ENCODE data around the gene STRADA.

DNA sequence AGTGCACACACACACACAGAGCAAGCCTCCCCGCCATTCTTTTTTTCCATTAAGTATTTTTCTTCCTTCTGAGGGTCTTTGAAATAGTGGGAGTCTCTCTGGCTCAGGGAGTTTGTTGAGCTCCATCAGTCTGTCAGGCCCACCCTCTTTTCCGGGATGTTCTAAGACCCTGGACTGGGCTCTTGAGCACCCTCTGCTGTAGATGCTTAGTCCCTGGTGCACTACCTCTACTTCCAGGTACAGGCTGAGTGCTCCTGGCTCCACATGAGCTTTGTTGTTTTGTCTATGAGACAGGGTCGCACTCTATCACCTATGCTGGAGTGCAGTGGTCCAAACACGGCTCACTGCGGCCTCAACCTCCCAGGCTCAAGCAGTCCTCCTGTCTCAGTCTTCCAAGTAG is 62.4 kb downstream of the STRADA start:
- TF ChIP-seq, protein P1, sequence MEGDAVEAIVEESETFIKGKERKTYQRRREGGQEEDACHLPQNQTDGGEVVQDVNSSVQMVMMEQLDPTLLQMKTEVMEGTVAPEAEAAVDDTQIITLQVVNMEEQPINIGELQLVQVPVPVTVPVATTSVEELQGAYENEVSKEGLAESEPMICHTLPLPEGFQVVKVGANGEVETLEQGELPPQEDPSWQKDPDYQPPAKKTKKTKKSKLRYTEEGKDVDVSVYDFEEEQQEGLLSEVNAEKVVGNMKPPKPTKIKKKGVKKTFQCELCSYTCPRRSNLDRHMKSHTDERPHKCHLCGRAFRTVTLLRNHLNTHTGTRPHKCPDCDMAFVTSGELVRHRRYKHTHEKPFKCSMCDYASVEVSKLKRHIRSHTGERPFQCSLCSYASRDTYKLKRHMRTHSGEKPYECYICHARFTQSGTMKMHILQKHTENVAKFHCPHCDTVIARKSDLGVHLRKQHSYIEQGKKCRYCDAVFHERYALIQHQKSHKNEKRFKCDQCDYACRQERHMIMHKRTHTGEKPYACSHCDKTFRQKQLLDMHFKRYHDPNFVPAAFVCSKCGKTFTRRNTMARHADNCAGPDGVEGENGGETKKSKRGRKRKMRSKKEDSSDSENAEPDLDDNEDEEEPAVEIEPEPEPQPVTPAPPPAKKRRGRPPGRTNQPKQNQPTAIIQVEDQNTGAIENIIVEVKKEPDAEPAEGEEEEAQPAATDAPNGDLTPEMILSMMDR (conservative IDR thresholded peaks at IDR 0.05 in 1 of 2, IDR thresholded peaks at IDR 0.05 in 1 of 2; ENCODE audit: low read depth in 1 of 2, low read length in 2 of 2) = no peak
- no peak for TF ChIP-seq EZH2 (IDR thresholded peaks at IDR 0.05; ENCODE audit: low read length, missing control alignments)

All from fibroblast of lung (primary cell).